Heart left ventricle (tissue), 13 donors: ENCODE data around the gene FNDC11.

Experiments
- POLR2A ChIP-seq, 2 donors: fragments of 450-650 bp; IDR thresholded peaks; one replicate each; pipeline ENCODE4 v1.6.1; 2017; ENCODE audit warnings: antibody characterized with exemption in 2 of 2, mild to moderate bottlenecking in 2 of 2, moderate library complexity in 2 of 2
- TF ChIP-seq, protein P1 (sequence below), 12 donors: fragments of 200-600 bp; sonication (generic) in 4 of 12; IDR thresholded peaks; one replicate each; pipeline versions ENCODE4 v1.5.0 to v1.8.0; 2018 to 2022; ENCODE audit warnings: antibody characterized with exemption in 12 of 12, mild to moderate bottlenecking in 5 of 12
- donor health status: ischemic (EF 13 %, LVEDD 7.1; RV severe dilation, severe dysfunction).
- donor health status: DM: no; HTN: yes; CAD: no.
- donor health status: DM: no; HTN: no; CAD: no.
- donor health status: ischemic (EF 25% LVEDD 6.9; RV normal size, moderate dysfunction).
- donor health status: ischemic (EF 25% LVEDD 5.7; RV mildly dilated, moderate dysfunction).
- donor health status: ischemic (EF 35%, LVEDD 5.7; RV mildly dilated, moderate dysfunction).
- donor health status: nonischemic (EF 11% LVEDD 7.7; RV severe dilation, severe dysfunction).
- donor health status: DM: yes; HTN: yes; CAD: no.
- donor health status: PGD.
- donor health status: ischemic (EF 29% LVEDD 5.4; RV normal size, mild dysfunction).
- donor health status: nonischemic (EF 23%, LVEDD 6.1; RV moderate dilation, normal function).

DNA sequence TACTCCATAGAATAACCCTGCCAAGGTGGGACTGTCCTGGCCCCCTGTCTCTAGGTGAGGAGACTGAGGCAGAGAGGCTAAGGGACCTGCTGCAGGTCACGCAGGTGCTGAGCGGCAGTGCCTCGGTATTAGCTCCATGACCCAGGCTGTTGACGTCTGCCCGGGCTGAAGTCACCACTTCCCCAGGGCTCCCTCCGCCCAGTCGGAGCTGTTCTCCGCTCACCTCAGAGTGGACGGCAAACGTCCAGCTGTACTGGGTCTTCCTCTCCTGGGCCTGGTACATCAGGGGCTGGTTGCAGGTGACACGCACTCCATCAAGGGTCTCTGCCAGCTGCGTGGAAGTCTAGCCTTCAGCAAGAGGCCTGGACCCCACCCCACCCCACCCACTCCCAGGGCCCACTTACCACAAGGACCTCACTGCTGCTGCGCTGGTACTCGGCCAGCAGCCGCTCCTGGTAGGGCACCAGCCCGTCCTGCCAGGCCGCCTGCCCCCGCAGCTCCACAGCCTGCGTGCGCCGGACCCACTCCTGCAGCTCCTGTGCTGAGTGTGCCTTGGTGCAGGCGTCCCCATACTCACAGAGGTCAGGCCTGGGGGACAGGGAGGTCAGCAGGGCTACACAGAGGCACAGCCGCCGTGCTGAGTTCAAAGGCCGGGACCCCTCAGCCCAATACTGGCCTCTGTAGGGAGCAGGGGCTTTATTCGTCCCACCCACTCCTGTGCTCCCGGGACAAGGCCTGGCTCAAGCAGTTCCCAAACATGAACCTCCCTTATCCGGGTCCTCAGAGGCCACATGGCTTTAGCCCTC, 16.5 kb downstream of the FNDC11 start:
- TF ChIP-seq, protein P1, sequence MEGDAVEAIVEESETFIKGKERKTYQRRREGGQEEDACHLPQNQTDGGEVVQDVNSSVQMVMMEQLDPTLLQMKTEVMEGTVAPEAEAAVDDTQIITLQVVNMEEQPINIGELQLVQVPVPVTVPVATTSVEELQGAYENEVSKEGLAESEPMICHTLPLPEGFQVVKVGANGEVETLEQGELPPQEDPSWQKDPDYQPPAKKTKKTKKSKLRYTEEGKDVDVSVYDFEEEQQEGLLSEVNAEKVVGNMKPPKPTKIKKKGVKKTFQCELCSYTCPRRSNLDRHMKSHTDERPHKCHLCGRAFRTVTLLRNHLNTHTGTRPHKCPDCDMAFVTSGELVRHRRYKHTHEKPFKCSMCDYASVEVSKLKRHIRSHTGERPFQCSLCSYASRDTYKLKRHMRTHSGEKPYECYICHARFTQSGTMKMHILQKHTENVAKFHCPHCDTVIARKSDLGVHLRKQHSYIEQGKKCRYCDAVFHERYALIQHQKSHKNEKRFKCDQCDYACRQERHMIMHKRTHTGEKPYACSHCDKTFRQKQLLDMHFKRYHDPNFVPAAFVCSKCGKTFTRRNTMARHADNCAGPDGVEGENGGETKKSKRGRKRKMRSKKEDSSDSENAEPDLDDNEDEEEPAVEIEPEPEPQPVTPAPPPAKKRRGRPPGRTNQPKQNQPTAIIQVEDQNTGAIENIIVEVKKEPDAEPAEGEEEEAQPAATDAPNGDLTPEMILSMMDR (IDR thresholded peaks at IDR 0.05): no peak
- no peak for TF ChIP-seq POLR2A (IDR thresholded peaks at IDR 0.05)
